IMR-90 (cell line): ENCODE results near the gene MORF4L1. TPM values are rescaled to one million over a fixed set of nuclear protein-coding genes. Genes with fewer than 3 reads are reported as not detected.

ENCODE experiments used
- ATAC-seq: fragments of 200-7000 bp; cut with Tn5 transposase; 2 replicates; pipeline ENCODE4 v1.9.1; 2020; ENCODE audit warnings: low read depth, mild to moderate bottlenecking, moderate library complexity
- BruUV-seq: library from RNA; stranded (reverse); fragments of 400-500 nt; replicated peaks from 2 replicates; lab custom pipeline; 2021; lab: Mats Ljungman, UMichigan
- CTCF ChIA-PET: fragments of 300-600 bp; formaldehyde crosslinking; extraction: SDS; loops from one replicate; lab custom pipeline; 2021; ENCODE audit warnings: antibody characterized with exemption; lab: Yijun Ruan, JAX
- POLR2A ChIA-PET: fragments of 300-600 bp; sonication (Branson Sonifier 250); formaldehyde crosslinking; loops from one replicate; lab custom pipeline; 2022; ENCODE audit warnings: antibody characterized with exemption; ENCODE audit not compliant: unreplicated experiment; lab: Charles Lee
- DNase-seq: peaks from one replicate; pipeline ENCODE4 v3.0.0; 2013
- H2AFZ ChIP-seq: replicated peaks from 2 replicates; pipeline ENCODE3; 2013; ENCODE audit warnings: low read length, mild to moderate bottlenecking; ENCODE audit not compliant: poor library complexity
- H2AK5ac ChIP-seq: 2 replicates; pipeline ENCODE4 v1.6.1; 2013; ENCODE audit warnings: low read depth, low read length, inconsistent platforms
- H2AK9ac ChIP-seq: replicated peaks from 2 replicates; pipeline ENCODE3; 2013; ENCODE audit warnings: mild to moderate bottlenecking, low read depth, low read length, moderate library complexity; ENCODE audit not compliant: poor library complexity
- H2BK120ac ChIP-seq: 2 replicates; pipeline ENCODE4 v1.6.1; 2013; ENCODE audit warnings: low read depth, low read length, inconsistent platforms
- H2BK15ac ChIP-seq: 3 replicates; pipeline ENCODE4 v1.6.1; 2013; ENCODE audit warnings: low read depth, low read length, inconsistent platforms
- H2BK20ac ChIP-seq: 2 replicates; pipeline ENCODE4 v1.6.1; 2013; ENCODE audit warnings: low read depth, mild to moderate bottlenecking, inconsistent platforms, low read length, moderate library complexity
- H2BK5ac ChIP-seq: 2 replicates; pipeline ENCODE4 v1.6.1; 2013; ENCODE audit warnings: mild to moderate bottlenecking, low read depth, low read length, inconsistent platforms; ENCODE audit not compliant: poor library complexity, severe bottlenecking
- H3K14ac ChIP-seq: replicated peaks from 2 replicates; pipeline ENCODE4 v1.6.1; 2013; ENCODE audit warnings: low read depth, low read length, inconsistent platforms
- H3K18ac ChIP-seq: 2 replicates; pipeline ENCODE4 v1.6.1; 2013; ENCODE audit warnings: low read depth, low read length, control low read depth
- H3K23ac ChIP-seq: 2 replicates; pipeline ENCODE4 v1.6.1; 2013; ENCODE audit warnings: low read depth, low read length, inconsistent platforms
- H3K27ac ChIP-seq: 2 replicates; pipeline ENCODE4 v1.5.1; 2013; ENCODE audit warnings: mild to moderate bottlenecking, control low read depth, low read length; ENCODE audit not compliant: insufficient read depth
- H3K27me3 ChIP-seq: 2 replicates; pipeline ENCODE4 v1.6.1; 2013; ENCODE audit warnings: low read length; ENCODE audit not compliant: control insufficient read depth, insufficient read depth
- H3K36me3 ChIP-seq: 2 replicates; pipeline ENCODE4 v1.6.1; 2013; ENCODE audit warnings: low read length, mixed read lengths; ENCODE audit not compliant: control insufficient read depth, insufficient read depth
- H3K4ac ChIP-seq: 2 replicates; pipeline ENCODE4 v1.6.1; 2013; ENCODE audit warnings: low read depth, low read length, inconsistent platforms
- H3K4me1 ChIP-seq: 2 replicates; pipeline ENCODE4 v1.6.1; 2013; ENCODE audit warnings: low read length, mixed read lengths; ENCODE audit not compliant: control insufficient read depth, insufficient read depth
- H3K4me2 ChIP-seq: 2 replicates; pipeline ENCODE4 v1.6.1; 2013; ENCODE audit warnings: low read depth, mild to moderate bottlenecking, control low read depth, low read length, moderate library complexity
- H3K4me3 ChIP-seq: 2 replicates; pipeline ENCODE4 v1.5.1; 2013; ENCODE audit warnings: low read depth, mild to moderate bottlenecking, control low read depth, low read length, moderate library complexity; ENCODE audit not compliant: insufficient read depth
- H3K56ac ChIP-seq: 2 replicates; pipeline ENCODE4 v1.6.1; 2013; ENCODE audit warnings: low read length, inconsistent platforms; ENCODE audit not compliant: insufficient read depth; ENCODE audit errors: extremely low read depth
- H3K79me1 ChIP-seq, 2 experiments: 2 replicates each; pipeline ENCODE4 v1.6.1; 2013; ENCODE audit warnings: low read length in 2 of 2, inconsistent platforms in 1 of 2, low read depth in 1 of 2
- H3K9ac ChIP-seq: 2 replicates; pipeline ENCODE4 v1.6.1; 2013; ENCODE audit warnings: low read depth, low read length, control low read depth
- H3K9me1 ChIP-seq: 2 replicates; pipeline ENCODE4 v1.6.1; 2013; ENCODE audit warnings: low read length, inconsistent platforms; ENCODE audit not compliant: insufficient read depth
- H3K9me3 ChIP-seq: 2 replicates; pipeline ENCODE4 v1.6.1; 2013; ENCODE audit warnings: low read length; ENCODE audit not compliant: control insufficient read depth, insufficient read depth
- H4K20me1 ChIP-seq: 2 replicates; pipeline ENCODE4 v1.6.1; 2013; ENCODE audit warnings: low read length, inconsistent platforms; ENCODE audit not compliant: insufficient read depth
- H4K5ac ChIP-seq: 2 replicates; pipeline ENCODE4 v1.6.1; 2013; ENCODE audit warnings: mild to moderate bottlenecking, low read depth, low read length, control low read depth
- H4K8ac ChIP-seq, 2 experiments: 2 replicates each; pipeline ENCODE4 v1.6.1; 2013; ENCODE audit warnings: low read depth in 2 of 2, low read length in 2 of 2, control low read depth in 1 of 2, inconsistent platforms in 1 of 2
- H4K91ac ChIP-seq: 2 replicates; pipeline ENCODE4 v1.6.1; 2013; ENCODE audit warnings: low read depth, low read length, inconsistent platforms; ENCODE audit not compliant: insufficient read depth
- BHLHE40 ChIP-seq: fragments of 150-350 bp; IDR thresholded peaks from 2 replicates; pipeline ENCODE4 v1.6.1; 2016; ENCODE audit warnings: mild to moderate bottlenecking, low read depth, low read length
- CEBPB ChIP-seq: IDR thresholded peaks from 2 replicates; pipeline ENCODE4 v1.6.1; 2012; ENCODE audit warnings: low read depth, low read length, improper control_type of control experiment
- CHD1 ChIP-seq: IDR thresholded peaks from 2 replicates; pipeline ENCODE4 v1.6.1; 2012; ENCODE audit warnings: low read depth, low read length, improper control_type of control experiment
- CTCF ChIP-seq: conservative IDR thresholded peaks from 2 replicates; pipeline ENCODE4 v1.5.1; 2012; ENCODE audit warnings: mild to moderate bottlenecking, low read depth, low read length, improper control_type of control experiment
- ELK1 ChIP-seq: fragments of 150-350 bp; IDR thresholded peaks from 2 replicates; pipeline ENCODE4 v1.6.1; 2016; ENCODE audit warnings: low read depth, mild to moderate bottlenecking, low read length, moderate library complexity, borderline replicate concordance
- FOS ChIP-seq: fragments of 150-350 bp; IDR thresholded peaks from 2 replicates; pipeline ENCODE4 v1.6.1; 2016; ENCODE audit warnings: low read depth, low read length
- MAFK ChIP-seq: IDR thresholded peaks from 2 replicates; pipeline ENCODE4 v1.6.1; 2012; ENCODE audit warnings: low read depth, low read length, improper control_type of control experiment
- MAZ ChIP-seq: IDR thresholded peaks from 2 replicates; pipeline ENCODE4 v1.6.1; 2012; ENCODE audit warnings: low read depth, mild to moderate bottlenecking, low read length, improper control_type of control experiment, moderate library complexity, borderline replicate concordance
- MXI1 ChIP-seq: IDR thresholded peaks from 2 replicates; pipeline ENCODE4 v1.6.1; 2012; ENCODE audit warnings: low read depth, mild to moderate bottlenecking, low read length, moderate library complexity, borderline replicate concordance
- NFE2L2 ChIP-seq: fragments of 150-350 bp; IDR thresholded peaks from 2 replicates; pipeline ENCODE4 v1.6.1; 2016; ENCODE audit warnings: low read depth, mild to moderate bottlenecking, low read length
- POLR2A ChIP-seq: IDR thresholded peaks from 2 replicates; pipeline ENCODE4 v1.6.1; 2012; ENCODE audit warnings: mild to moderate bottlenecking, low read depth, low read length
- RAD21 ChIP-seq: IDR thresholded peaks from 2 replicates; pipeline ENCODE4 v1.6.1; 2012; ENCODE audit warnings: low read length, improper control_type of control experiment
- RCOR1 ChIP-seq: IDR thresholded peaks from 2 replicates; pipeline ENCODE4 v1.6.1; 2012; ENCODE audit warnings: mild to moderate bottlenecking, low read length, improper control_type of control experiment; ENCODE audit not compliant: insufficient replicate concordance
- RFX5 ChIP-seq: IDR thresholded peaks from 2 replicates; pipeline ENCODE4 v1.8.0; 2012; ENCODE audit warnings: low read depth, mild to moderate bottlenecking, low read length, moderate library complexity
- SMC3 ChIP-seq: fragments of 150-350 bp; IDR thresholded peaks from 2 replicates; pipeline ENCODE4 v1.6.1; 2016; ENCODE audit warnings: low read depth, mild to moderate bottlenecking, antibody characterized with exemption, low read length, moderate library complexity
- USF2 ChIP-seq: fragments of 150-350 bp; IDR thresholded peaks from 2 replicates; pipeline ENCODE4 v1.6.1; 2017; ENCODE audit warnings: mild to moderate bottlenecking, antibody characterized with exemption, low read length, low read depth
- WGBS, 2 experiments: methylation state at CpG; one replicate each; pipeline versions ENCODE4 v1.1.5 to v1.1.7; 2013; ENCODE audit warnings: missing lambda C conversion rate in 2 of 2; ENCODE audit not compliant: insufficient read length in 1 of 2; ENCODE audit errors: extremely low coverage in 2 of 2; 5-methylcytosine and 5-hydroxymethylcytosine counted together
- dilution Hi-C: fragments of 300-500 bp; cut with HindIII; formaldehyde crosslinking; loops from one replicate; pipeline ENCODE4 v1.14.3; 2018; ENCODE audit warnings: low sequenced_read_pairs; ENCODE audit not compliant: unreplicated experiment
- in situ Hi-C: fragments of 300-500 bp; cut with MboI; formaldehyde crosslinking; loops from 3 replicates; pipeline ENCODE4 v1.14.3; 2019; ENCODE audit warnings: low sequenced_read_pairs, inconsistent platforms, mixed read lengths
- intact Hi-C: fragments of 100-400 bp; cut with micrococcal nuclease; formaldehyde crosslinking; loops from 2 replicates; pipeline ENCODE4 v1.10.0; 2022
- polyA plus RNA-seq, 3 experiments: library from polyadenylated mRNA; depleted of rRNA; stranded (reverse); fragments of >200 nt; gene quantifications; 2 replicates each; pipeline ENCODE4 v1.2.3, GENCODE V29; 2012; ENCODE audit warnings: low replicate concordance in 1 of 3
- total RNA-seq: library from RNA; depleted of rRNA; stranded (reverse); fragments of >200 nt; gene quantifications from 2 replicates; pipeline ENCODE4 v1.2.3, GENCODE V29; 2012

Gene MORF4L1
- total and polyA plus RNA-seq, 2 of the 4 experiments (the other 2 are of a cell fraction), result 217 to 392 TPM

- POLR2A ChIA-PET, result no interaction called here
- intact Hi-C loops (no loop called here), dilution Hi-C loops (no loop called here), in situ Hi-C loops (no loop called here)
- no CpG with 5 or more reads among the region's 6 CpGs for WGBS, 2 experiments
- Histone ChIP-seq H3K4me1 (no peaks in the 10 kb centered on the region), H2BK5ac (no peak overlapping the region), H3K27ac (no peak overlapping the region), H4K5ac (no peak overlapping the region), H2AK9ac (no peak overlapping the region), H3K56ac (no peak overlapping the region), H3K9me1 (no peaks in the 10 kb centered on the region), H2BK20ac (no peak overlapping the region), H3K18ac (no peak overlapping the region), H3K4me2 (no peak overlapping the region), H3K4me3 (no peak overlapping the region), H4K20me1 (no peaks in the 10 kb centered on the region), H3K4ac (no peak overlapping the region), H3K9ac (no peak overlapping the region), H3K79me1 (no peaks in the 10 kb centered on the region), H2AK5ac (no peak overlapping the region), H2BK120ac (no peak overlapping the region), H4K8ac (no peak overlapping the region), H2AFZ (no peak overlapping the region), H3K27me3 (peaks cover 12% of the 10 kb centered on the region), H3K36me3 (no peaks in the 10 kb centered on the region), H4K91ac (no peak overlapping the region), H3K9me3 (no peaks in the 10 kb centered on the region), H2BK15ac (no peak overlapping the region), H3K14ac (no peak overlapping the region), H3K23ac (no peak overlapping the region)
- TF ChIP-seq CHD1, result no peak
- no peak for TF ChIP-seq RAD21
- no peak for TF ChIP-seq MXI1
- no peak for TF ChIP-seq RFX5
- TF ChIP-seq SMC3, result no peak
- no peak for TF ChIP-seq POLR2A
- no peak for TF ChIP-seq MAFK
- no peak for TF ChIP-seq RCOR1
- no peak for TF ChIP-seq NFE2L2
- no peak for TF ChIP-seq USF2
- TF ChIP-seq FOS, result no peak
- no peak for TF ChIP-seq ELK1
- TF ChIP-seq CEBPB, result no peak
- no peak for TF ChIP-seq CTCF
- no peak for TF ChIP-seq BHLHE40
- no peak for TF ChIP-seq MAZ
- no TSS peak for BruUV-seq
- CTCF ChIA-PET, result no interaction called here
- no peak for DNase-seq
- no peak for ATAC-seq
Observed at GRCh38 chr15:78938658-78939488, 66.2 kb downstream of the MORF4L1 start.
